ENCODE measurements around the gene UBE2G2. TPM values are rescaled to one million over a fixed set of nuclear protein-coding genes. Genes with fewer than 3 reads are reported as not detected.

UBE2G2 gene
- total and polyA plus RNA-seq, 7 experiments from 2014 or later: 50.7 to 150 (median 118) TPM

Other genes with a start within 250 kb of the UBE2G2 start
- not detected for gene KRTAP10-3, start 243.0 kb downstream of the UBE2G2 start, total RNA-seq
- gene KRTAP10-3, start 243.0 kb downstream of the UBE2G2 start, polyA plus RNA-seq: not detected
- not detected for gene KRTAP10-4, start 228.1 kb downstream of the UBE2G2 start, total RNA-seq
- gene KRTAP10-4, start 228.1 kb downstream of the UBE2G2 start, polyA plus RNA-seq: not detected
- not detected for gene KRTAP10-5, start 221.2 kb downstream of the UBE2G2 start, total RNA-seq
- gene KRTAP10-5, start 221.2 kb downstream of the UBE2G2 start, polyA plus RNA-seq: not detected
- gene KRTAP10-6, start 209.3 kb downstream of the UBE2G2 start, total RNA-seq: not detected
- not detected for gene KRTAP10-6, start 209.3 kb downstream of the UBE2G2 start, polyA plus RNA-seq
- not detected for gene KRTAP10-7, start 201.2 kb downstream of the UBE2G2 start, total RNA-seq
- gene KRTAP10-7, start 201.2 kb downstream of the UBE2G2 start, polyA plus RNA-seq: not detected
- gene KRTAP10-8, start 189.7 kb downstream of the UBE2G2 start, total RNA-seq: not detected
- gene KRTAP10-8, start 189.7 kb downstream of the UBE2G2 start, polyA plus RNA-seq: not detected
- gene KRTAP10-9, start 174.7 kb downstream of the UBE2G2 start, total RNA-seq: not detected
- not detected for gene KRTAP10-9, start 174.7 kb downstream of the UBE2G2 start, polyA plus RNA-seq
- gene KRTAP10-10, start 164.5 kb downstream of the UBE2G2 start, total RNA-seq: not detected
- not detected for gene KRTAP10-10, start 164.5 kb downstream of the UBE2G2 start, polyA plus RNA-seq
- not detected for gene KRTAP10-11, start 155.4 kb downstream of the UBE2G2 start, total RNA-seq
- gene KRTAP10-11, start 155.4 kb downstream of the UBE2G2 start, polyA plus RNA-seq: not detected
- gene KRTAP12-4, start 147.2 kb downstream of the UBE2G2 start, total RNA-seq: not detected
- not detected for gene KRTAP12-4, start 147.2 kb downstream of the UBE2G2 start, polyA plus RNA-seq
- gene KRTAP12-3, start 143.9 kb downstream of the UBE2G2 start, total RNA-seq: 1 to 10 TPM in 1 of 5 experiments, not detected in 4; 1.1 TPM
- gene KRTAP12-3, start 143.9 kb downstream of the UBE2G2 start, polyA plus RNA-seq: not detected
- gene KRTAP12-2, start 134.9 kb downstream of the UBE2G2 start, total RNA-seq: not detected
- gene KRTAP12-2, start 134.9 kb downstream of the UBE2G2 start, polyA plus RNA-seq: not detected
- gene KRTAP12-1, start 119.7 kb downstream of the UBE2G2 start, total RNA-seq: not detected
- not detected for gene KRTAP12-1, start 119.7 kb downstream of the UBE2G2 start, polyA plus RNA-seq
- gene KRTAP10-12, start 104.6 kb downstream of the UBE2G2 start, total RNA-seq: not detected
- gene KRTAP10-12, start 104.6 kb downstream of the UBE2G2 start, polyA plus RNA-seq: not detected
- gene TSPEAR, start 90.2 kb downstream of the UBE2G2 start, total RNA-seq: not detected
- under 1 TPM in 1 of 2 donors, not detected in 1; 0.07 TPM for gene TSPEAR, start 90.2 kb downstream of the UBE2G2 start, polyA plus RNA-seq
- gene SUMO3, start 16.2 kb upstream of the UBE2G2 start, total RNA-seq: 10 to 100 TPM; 46.9 to 91.7 (median 70.2) TPM
- gene SUMO3, start 16.2 kb upstream of the UBE2G2 start, polyA plus RNA-seq: 10 to 100 TPM; 85.1 to 88.9 TPM
- 100 to 1,000 TPM in 2 of 5 experiments, 10 to 100 TPM in 3; 83.8 to 122 (median 95.6) TPM for gene PTTG1IP, start 71.9 kb upstream of the UBE2G2 start, total RNA-seq
- gene PTTG1IP, start 71.9 kb upstream of the UBE2G2 start, polyA plus RNA-seq: 10 to 100 TPM; 60.9 to 79.8 TPM
- gene ITGB2, start 119.1 kb upstream of the UBE2G2 start, total RNA-seq: 100 to 1,000 TPM; 280 to 877 (median 371) TPM
- 100 to 1,000 TPM; 459 to 768 TPM for gene ITGB2, start 119.1 kb upstream of the UBE2G2 start, polyA plus RNA-seq
- gene SLX9, start 138.2 kb upstream of the UBE2G2 start, total RNA-seq: 10 to 100 TPM; 17.8 to 46.4 (median 20.6) TPM
- 10 to 100 TPM; 13.2 to 14.9 TPM for gene SLX9, start 138.2 kb upstream of the UBE2G2 start, polyA plus RNA-seq

Data from naive thymus-derived CD4-positive, alpha-beta T cell (primary cell).